ENCODE data around the gene BNC2. TPM values are rescaled to one million over a fixed set of nuclear protein-coding genes. Genes with fewer than 3 reads are reported as not detected.

Gene BNC2

DNA sequence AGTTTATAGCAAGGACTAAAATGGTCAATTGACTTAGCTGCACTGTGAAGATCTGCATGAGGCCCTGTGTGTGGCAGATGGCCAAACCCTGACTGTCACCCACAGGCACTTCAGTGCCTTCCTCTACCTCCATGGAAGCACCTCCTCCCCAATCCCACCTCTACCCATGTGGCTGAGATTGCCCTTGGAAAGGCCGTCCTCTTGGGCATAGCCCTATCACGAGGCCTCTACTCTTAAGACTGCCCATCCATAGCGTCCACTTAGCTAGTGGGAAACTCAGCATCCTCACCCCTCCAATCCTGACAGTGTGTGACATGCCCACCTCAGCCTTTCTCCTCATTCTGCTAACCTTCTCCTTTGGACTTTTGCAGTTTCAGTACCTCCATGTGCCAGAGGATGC, 510.2 kb downstream of the BNC2 start:
- Histone ChIP-seq H2AK5ac (ENCODE audit: low read length) (no peak overlapping the region), H3K56ac (ENCODE audit: low read length) (no peak overlapping the region), H3K27me3 (ENCODE audit: insufficient read depth, low read length, poor library complexity) (no peaks in the 10 kb centered on the region), H3K18ac (ENCODE audit: low read length) (no peak overlapping the region), H3K79me1 (ENCODE audit: low read length) (no peaks in the 10 kb centered on the region), H3K79me2 (ENCODE audit: control insufficient read depth, insufficient read depth, low read length) (no peaks in the 10 kb centered on the region), H3K4me2 (ENCODE audit: low read length) (no peak overlapping the region), H3K9ac (ENCODE audit: low read length) (no peak overlapping the region), H3K23ac (ENCODE audit: low read length) (no peak overlapping the region), H2BK120ac (ENCODE audit: low read depth, low read length) (no peak overlapping the region), H3K4ac (ENCODE audit: low read depth, low read length) (no peak overlapping the region), H3K4me3 (ENCODE audit: low read length) (no peak overlapping the region), H3K27ac (ENCODE audit: low read depth, low read length) (no peak overlapping the region), H4K8ac (ENCODE audit: low read depth, low read length) (no peak overlapping the region), H2BK15ac (replicated peaks; ENCODE audit: low read depth) (no peak overlapping the region), H3K4me1 (ENCODE audit: control insufficient read depth, low read depth, low read length) (no peaks in the 10 kb centered on the region), H4K5ac (ENCODE audit: low read length) (no peak overlapping the region), H2BK5ac (ENCODE audit: low read length) (no peak overlapping the region), H3K36me3 (ENCODE audit: control insufficient read depth, insufficient read depth, low read length) (no peaks in the 10 kb centered on the region)
- no peak for DNase-seq
- no CpG with 5 or more reads among the region's 3 CpGs for WGBS (ENCODE audit: extremely low coverage, insufficient coverage, low lambda C conversion rate)

Small RNAs within 50 kb of the gene (small RNA-seq; reads per million reads assigned to genes)
- not detected for gene LSM1P1 (ENCODE audit: insufficient read depth)
